H1 (cell line): ENCODE data around the gene SLFN5. TPM values are rescaled to one million over a fixed set of nuclear protein-coding genes. Genes with fewer than 3 reads are reported as not detected.

Experiments used
- ASH2L ChIP-seq: fragments of 200-600, 300-600 bp; sonication (generic); IDR thresholded peaks from one replicate; pipeline ENCODE4 v1.7.1; 2017; ENCODE audit warnings: low read length
- ATF2 ChIP-seq: IDR thresholded peaks from 2 replicates; pipeline ENCODE4 v1.6.1; 2012; ENCODE audit warnings: low read length, inconsistent platforms
- BACH1 ChIP-seq: IDR thresholded peaks from 2 replicates; pipeline ENCODE4 v1.6.1; 2012; ENCODE audit warnings: low read length, improper control_type of control experiment
- CBX5 ChIP-seq: fragments of 300-800, 300-1000 bp; sonication (generic); IDR thresholded peaks from 2 replicates; pipeline ENCODE4 v1.7.1; 2016; ENCODE audit warnings: antibody characterized with exemption, low read length, low read depth
- CHD1 ChIP-seq: IDR thresholded peaks from 2 replicates; pipeline ENCODE4 v1.6.1; 2012; ENCODE audit warnings: low read depth, low read length, improper control_type of control experiment
- CHD2 ChIP-seq: IDR thresholded peaks from 2 replicates; pipeline ENCODE4 v1.6.1; 2012; ENCODE audit warnings: low read length, improper control_type of control experiment
- CREB1 ChIP-seq: IDR thresholded peaks from 2 replicates; pipeline ENCODE4 v1.6.1; 2012; ENCODE audit warnings: inconsistent platforms
- CTBP2 ChIP-seq: IDR thresholded peaks from 2 replicates; pipeline ENCODE4 v1.7.0; 2011; ENCODE audit warnings: borderline replicate concordance, mild to moderate bottlenecking, moderate library complexity, mixed read lengths, low read length; ENCODE audit not compliant: insufficient read depth, insufficient read length
- EGR1 ChIP-seq: IDR thresholded peaks from 2 replicates; pipeline ENCODE4 v1.6.1; 2011; ENCODE audit warnings: low read depth, low read length, borderline replicate concordance
- GTF2F1 ChIP-seq: IDR thresholded peaks from 2 replicates; pipeline ENCODE4 v1.6.1; 2012; ENCODE audit warnings: low read depth, low read length, improper control_type of control experiment, borderline replicate concordance
- HDAC2 ChIP-seq, 2 experiments: fragments of 300-600 bp in 1 of 2; sonication (generic) in 1 of 2; IDR thresholded peaks; 2 replicates each; pipeline ENCODE4 v1.6.1; 2011 to 2012; ENCODE audit warnings: low read depth in 2 of 2, low read length in 2 of 2, mild to moderate bottlenecking in 2 of 2, moderate library complexity in 2 of 2, borderline replicate concordance in 1 of 2, inconsistent platforms in 1 of 2
- HDAC6 ChIP-seq: IDR thresholded peaks from one replicate; pipeline ENCODE4 v1.7.1; 2012; ENCODE audit warnings: low read depth, mild to moderate bottlenecking, inconsistent platforms, low read length, moderate library complexity
- KDM4A ChIP-seq: IDR thresholded peaks from one replicate; pipeline ENCODE4 v1.7.1; 2012; ENCODE audit warnings: low read depth, mild to moderate bottlenecking, moderate library complexity, low read length, inconsistent platforms; ENCODE audit not compliant: severe bottlenecking
- KDM5A ChIP-seq: fragments of 200-600 bp; IDR thresholded peaks from 2 replicates; pipeline ENCODE4 v1.7.1; 2012; ENCODE audit warnings: mild to moderate bottlenecking, low read length, inconsistent platforms, mixed read lengths
- POLR2A ChIP-seq, 2 experiments: IDR thresholded peaks; 1 replicate in 1 of 2; 2 replicates in 1 of 2; pipeline ENCODE4 v1.6.1; 2011; ENCODE audit warnings: low read depth in 2 of 2, low read length in 2 of 2, mild to moderate bottlenecking in 2 of 2; ENCODE audit errors: control extremely low read depth in 1 of 2
- POLR2AphosphoS5 ChIP-seq: IDR thresholded peaks from 2 replicates; pipeline ENCODE4 v1.6.1; 2011; ENCODE audit warnings: low read depth, low read length
- RAD21 ChIP-seq, 2 experiments: IDR thresholded peaks in 1 of 2; conservative IDR thresholded peaks in 1 of 2; 2 replicates each; pipeline ENCODE4 v1.6.1; 2011; ENCODE audit warnings: low read depth in 2 of 2, low read length in 2 of 2, improper control_type of control experiment in 1 of 2, inconsistent platforms in 1 of 2, mild to moderate bottlenecking in 1 of 2, moderate library complexity in 1 of 2
- RBBP5 ChIP-seq: IDR thresholded peaks from 2 replicates; pipeline ENCODE4 v1.7.1; 2012; ENCODE audit warnings: low read depth, mild to moderate bottlenecking, inconsistent platforms, low read length, moderate library complexity, borderline replicate concordance
- RXRA ChIP-seq: IDR thresholded peaks from 2 replicates; pipeline ENCODE4 v1.6.1; 2011; ENCODE audit warnings: low read depth, mild to moderate bottlenecking, low read length, moderate library complexity; ENCODE audit not compliant: insufficient read depth
- SIX5 ChIP-seq: IDR thresholded peaks from 2 replicates; pipeline ENCODE4 v1.6.1; 2011; ENCODE audit warnings: mild to moderate bottlenecking, low read depth, low read length
- SP2 ChIP-seq: IDR thresholded peaks from 2 replicates; pipeline ENCODE4 v1.6.1; 2012; ENCODE audit warnings: mild to moderate bottlenecking, low read length, inconsistent platforms
- TEAD4 ChIP-seq: IDR thresholded peaks from 2 replicates; pipeline ENCODE4 v1.6.1; 2012; ENCODE audit warnings: low read depth, low read length, inconsistent platforms, mixed read lengths
- YY1 ChIP-seq: IDR thresholded peaks from 2 replicates; pipeline ENCODE4 v1.6.1; 2011; ENCODE audit warnings: low read depth, mild to moderate bottlenecking, low read length
- polyA plus RNA-seq, 7 experiments: library from polyadenylated mRNA; depleted of rRNA in 3 of 7; stranded (reverse) in 5 of 7; unstranded in 2 of 7; fragments of >200 nt in 5 of 7; fragments of 200-250 nt in 2 of 7; gene quantifications; 1 replicate in 5 of 7; 2 replicates in 1 of 7; 4 replicates in 1 of 7; pipeline versions ENCODE4 v1.2.1 to v1.2.3, GENCODE V29; 2011 to 2013; ENCODE audit warnings: missing spikeins in 2 of 7, mixed read lengths in 2 of 7
- total RNA-seq: library from RNA; stranded (reverse); fragmentation: NEBNext Ultra II Directional; extraction: Animal tissue kit (Norgen Biotek cat#: 25700); gene quantifications from 2 replicates; pipeline ENCODE4 v1.2.1, GENCODE V29; 2021

SLFN5 gene
- total and polyA plus RNA-seq, 2 of the 8 experiments (the other 6 are each of a cell fraction or from before 2014, with no cell fraction given): 0.86 to 3.0 TPM

- TF ChIP-seq CBX5 (no peak), CHD1 (no peak), TEAD4 (no peak), CHD2 (peak; percentile 68), POLR2A (IDR thresholded peaks at IDR 0.05; ENCODE audit: control extremely low read depth in 1 of 2, low read depth in 2 of 2, low read length in 2 of 2) (peak in 1 of 2 experiments; percentile 79; a peak in 2 of 3 replicates), SIX5 (no peak), EGR1 (no peak), SP2 (peak; percentile 36), HDAC6 (no peak), YY1 (no peak), BACH1 (no peak), CREB1 (no peak), GTF2F1 (peak; percentile 65; the same call in 1 of the 2 replicates), CTBP2 (no peak), POLR2AphosphoS5 (peak; percentile 60; the same call in 1 of the 2 replicates), HDAC2 (IDR thresholded peaks at IDR 0.05; ENCODE audit: borderline replicate concordance in 1 of 2, low read depth in 2 of 2, low read length in 2 of 2) (no peak; a peak in 1 of 4 replicates), RAD21 (IDR thresholded peaks at IDR 0.05 in 1 of 2, conservative IDR thresholded peaks at IDR 0.05 in 1 of 2; ENCODE audit: low read depth in 2 of 2, low read length in 2 of 2) (no peak), KDM4A (peak; percentile 61), RXRA (no peak), ASH2L (peak; percentile 67), ATF2 (no peak), RBBP5 (no peak), KDM5A (no peak)
Measured at GRCh38 chr17:35242805-35243560, at the start of gene SLFN5 (continued).
